GM12878 (cell line): ENCODE data around the gene CD3E. TPM values are rescaled to one million over a fixed set of nuclear protein-coding genes. Genes with fewer than 3 reads are reported as not detected.

Experiments used
- ATAC-seq: fragments of 200-7000 bp; cut with Tn5 transposase; 3 replicates; pipeline ENCODE4 v1.9.1; 2020; ENCODE audit warnings: mild to moderate bottlenecking, moderate library complexity
- BruUV-seq: library from RNA; stranded (reverse); fragments of 400-500 nt; replicated peaks from 2 replicates; lab custom pipeline; 2021; lab: Mats Ljungman, UMichigan
- CTCF ChIA-PET: fragments of 300-600 bp; sonication (Branson Sonifier 250); formaldehyde crosslinking; extraction: SDS; loops from one replicate; lab custom pipeline; 2021; ENCODE audit warnings: inconsistent platforms; lab: Yijun Ruan, JAX
- POLR2A ChIA-PET: fragments of 350-600 bp; formaldehyde crosslinking; extraction: SDS; loops from one replicate; lab custom pipeline; 2021; ENCODE audit warnings: inconsistent platforms; lab: Charles Lee
- RAD21 ChIA-PET: fragments of 300-600 bp; sonication (Branson Sonifier 250); formaldehyde crosslinking; loops from one replicate; lab custom pipeline; 2023; ENCODE audit warnings: antibody characterized with exemption; ENCODE audit not compliant: unreplicated experiment; lab: Charles Lee
- SMC1A ChIA-PET: fragments of 300-600 bp; sonication (Branson Sonifier 250); formaldehyde crosslinking; loops from one replicate; lab custom pipeline; 2023; ENCODE audit not compliant: unreplicated experiment, uncharacterized antibody; lab: Charles Lee
- DNase-seq: peaks from one replicate; pipeline ENCODE4 v3.0.0-alpha.2; 2011; ENCODE audit warnings: low read depth, low spot score
- FAIRE-seq: peaks from 3 replicates; lab custom pipeline; 2011; peaks lifted over from hg19 to GRCh38; lab: Jason Lieb, UNC
- H2AFZ ChIP-seq: 2 replicates; pipeline ENCODE4 v1.6.0; 2011; ENCODE audit warnings: low read depth, low read length, control low read depth; ENCODE audit not compliant: control insufficient read depth
- H3K27ac ChIP-seq: 2 replicates; pipeline ENCODE4 v1.5.1; 2011; ENCODE audit warnings: control low read depth; ENCODE audit not compliant: control insufficient read depth, insufficient read depth
- H3K27me3 ChIP-seq, 2 experiments: replicated peaks in 1 of 2; 2 replicates each; pipeline versions ENCODE4 v1.6.0 to v1.6.1; 2011; ENCODE audit warnings: low read length in 1 of 2; ENCODE audit not compliant: control insufficient read depth in 2 of 2, insufficient read depth in 2 of 2
- H3K36me3 ChIP-seq, 2 experiments: 2 replicates each; pipeline ENCODE4 v1.5.1; 2011; ENCODE audit warnings: low read length in 1 of 2; ENCODE audit not compliant: control insufficient read depth in 2 of 2, insufficient read depth in 2 of 2
- H3K4me1 ChIP-seq: 2 replicates; pipeline ENCODE4 v1.6.1; 2011; ENCODE audit warnings: mild to moderate bottlenecking, low read length, moderate library complexity, mixed read lengths; ENCODE audit not compliant: control insufficient read depth, insufficient read depth
- H3K4me2 ChIP-seq: 2 replicates; pipeline ENCODE4 v1.6.0; 2011; ENCODE audit warnings: control low read depth; ENCODE audit not compliant: control insufficient read depth, insufficient read depth
- H3K4me3 ChIP-seq: fragments of 200-600 bp; sonication (generic); 2 replicates; pipeline ENCODE4 v1.5.1; 2016
- H3K79me2 ChIP-seq: 2 replicates; pipeline ENCODE4 v1.6.0; 2011; ENCODE audit warnings: low read length; ENCODE audit not compliant: control insufficient read depth, insufficient read depth
- H3K9ac ChIP-seq: 2 replicates; pipeline ENCODE4 v1.8.0; 2011; ENCODE audit warnings: low read length, control low read depth, mixed read lengths; ENCODE audit not compliant: control insufficient read depth, insufficient read depth
- H3K9me3 ChIP-seq: replicated peaks from 3 replicates; pipeline ENCODE4 v1.5.1; 2011; ENCODE audit warnings: mild to moderate bottlenecking, low read length; ENCODE audit not compliant: control insufficient read depth, insufficient read depth
- H4K20me1 ChIP-seq: 2 replicates; pipeline ENCODE4 v1.6.0; 2011; ENCODE audit not compliant: control insufficient read depth, insufficient read depth
- ASH2L ChIP-seq: fragments of 300-600, 200-600 bp; sonication (generic); IDR thresholded peaks from 2 replicates; pipeline ENCODE4 v1.6.1; 2017; ENCODE audit warnings: low read depth, mild to moderate bottlenecking, borderline replicate concordance
- ATF3 ChIP-seq: IDR thresholded peaks from 2 replicates; pipeline ENCODE4 v1.6.1; 2011; ENCODE audit warnings: low read depth, mild to moderate bottlenecking, low read length, moderate library complexity, borderline replicate concordance; ENCODE audit errors: extremely low read depth
- CHD2 ChIP-seq: IDR thresholded peaks from 2 replicates; pipeline ENCODE4 v1.6.1; 2011; ENCODE audit warnings: low read depth, low read length, improper control_type of control experiment, borderline replicate concordance
- CREB1 ChIP-seq: IDR thresholded peaks from 2 replicates; pipeline ENCODE4 v1.6.1; 2012; ENCODE audit warnings: low read depth, mild to moderate bottlenecking, inconsistent platforms
- CTCF ChIP-seq, 3 experiments: IDR thresholded peaks in 2 of 3; conservative IDR thresholded peaks in 1 of 3; 2 replicates each; pipeline ENCODE4 v1.5.1; 2011; ENCODE audit warnings: low read depth in 3 of 3, low read length in 3 of 3, mild to moderate bottlenecking in 3 of 3, control low read depth in 2 of 3, moderate library complexity in 2 of 3, inconsistent platforms in 1 of 3, mixed read lengths in 1 of 3; ENCODE audit not compliant: control insufficient read depth in 2 of 3, insufficient read depth in 1 of 3; ENCODE audit errors: extremely low read depth in 1 of 3
- E4F1 ChIP-seq: fragments of 450-650 bp; IDR thresholded peaks from 2 replicates; pipeline ENCODE4 v1.6.1; 2018; ENCODE audit warnings: borderline replicate concordance, mild to moderate bottlenecking; ENCODE audit not compliant: partially characterized antibody
- EGR1 ChIP-seq, 2 experiments: IDR thresholded peaks; 1 replicate in 1 of 2; 2 replicates in 1 of 2; pipeline ENCODE4 v1.6.1; 2011 to 2012; ENCODE audit warnings: low read depth in 2 of 2, low read length in 2 of 2, borderline replicate concordance in 1 of 2, mild to moderate bottlenecking in 1 of 2, moderate library complexity in 1 of 2
- MAX ChIP-seq: IDR thresholded peaks from 2 replicates; pipeline ENCODE4 v1.6.1; 2012; ENCODE audit warnings: low read depth, low read length, improper control_type of control experiment
- NR2F1 ChIP-seq: fragments of 450-650 bp; conservative IDR thresholded peaks from 2 replicates; pipeline ENCODE4 v1.6.1; 2017; ENCODE audit warnings: mild to moderate bottlenecking
- RAD21 ChIP-seq: IDR thresholded peaks from 2 replicates; pipeline ENCODE4 v1.6.1; 2011; ENCODE audit warnings: mild to moderate bottlenecking, low read depth, low read length, moderate library complexity; ENCODE audit not compliant: insufficient read depth
- USF2 ChIP-seq: IDR thresholded peaks from 2 replicates; pipeline ENCODE4 v1.6.1; 2011; ENCODE audit warnings: low read depth, low read length, improper control_type of control experiment, borderline replicate concordance
- YY1 ChIP-seq: IDR thresholded peaks from 2 replicates; pipeline ENCODE4 v1.6.1; 2011; ENCODE audit warnings: low read depth, mild to moderate bottlenecking, low read length
- ZBTB4 ChIP-seq: fragments of 450-650 bp; formaldehyde crosslinking; IDR thresholded peaks from 2 replicates; pipeline ENCODE4 v1.4.0; 2022; ENCODE audit warnings: mild to moderate bottlenecking, moderate library complexity
- WGBS: methylation state at CpG from one replicate; pipeline ENCODE4 v1.1.6; 2016; ENCODE audit warnings: low lambda C conversion rate; ENCODE audit not compliant: insufficient replicate concordance, insufficient coverage; ENCODE audit errors: missing lambda C conversion rate; 5-methylcytosine and 5-hydroxymethylcytosine counted together
- in situ Hi-C: fragments of 300-500 bp; cut with MboI; formaldehyde crosslinking; loops from 9 replicates; pipeline ENCODE4 v1.14.3; 2018; ENCODE audit warnings: mixed read lengths
- intact Hi-C: fragments of 100-400 bp; cut with micrococcal nuclease; formaldehyde crosslinking; loops from one replicate; pipeline ENCODE4 v1.14.2; 2022; ENCODE audit not compliant: unreplicated experiment
- polyA plus RNA-seq, 11 experiments: library from polyadenylated mRNA; depleted of rRNA in 4 of 11; unstranded in 6 of 11; stranded (reverse) in 5 of 11; fragments of >200 nt; fragmentation: Nextera tagmentation in 4 of 11; fragmentation: Illumina TruSeq in 1 of 11; extraction: Ambion mirVana in 4 of 11; extraction: Trizol in 1 of 11; gene quantifications; 1 replicate in 1 of 11; 2 replicates in 10 of 11; pipeline versions ENCODE4 v1.2.1 to v1.2.3, GENCODE V29; 2011 to 2016; ENCODE audit warnings: inconsistent platforms in 2 of 11, missing spikeins in 2 of 11, low read depth in 1 of 11
- total RNA-seq, 4 experiments: library from RNA; depleted of rRNA in 3 of 4; stranded (reverse); fragments of >200 nt in 3 of 4; fragmentation: Illumina TruSeq in 1 of 4; extraction: Trizol in 1 of 4; gene quantifications; 2 replicates each; pipeline versions ENCODE4 v1.2.1 to v1.2.3, GENCODE V29; 2013 to 2021

CD3E gene
- total and polyA plus RNA-seq, 10 of the 15 experiments (the other 5 are each of a cell fraction or from before 2014, with no cell fraction given), result 0.10 to 17.3 (median 3.8) TPM

- H3K4me2 ChIP-seq, result no peak overlapping the region
- in situ Hi-C loops, result loop anchor here (5.0 kb wide), 1 partner anchor 94 kb away; no protein-coding TSS in a partner anchor
- BruUV-seq, result no TSS peak
- no peak for TF ChIP-seq E4F1
- peak; percentile 77 for TF ChIP-seq NR2F1
- TF ChIP-seq ZBTB4 (CRISPR knock-in tag), result no peak
- no peak for TF ChIP-seq EGR1 (IDR thresholded peaks at IDR 0.05; ENCODE audit: borderline replicate concordance in 1 of 2, low read depth in 2 of 2, low read length in 2 of 2)
- peak; percentile 32; the same call in 1 of the 2 replicates for TF ChIP-seq YY1
- TF ChIP-seq ASH2L, result no peak
- no peak for TF ChIP-seq USF2
- TF ChIP-seq ATF3, result no peak
- no peak for TF ChIP-seq CHD2
- no peak for TF ChIP-seq MAX
- TF ChIP-seq CREB1, result no peak
- peak; percentile 80 for TF ChIP-seq RAD21
- peak; percentile 47 to 70 (median 49); a peak in 4 of 6 replicates for TF ChIP-seq CTCF (IDR thresholded peaks at IDR 0.05 in 2 of 3, conservative IDR thresholded peaks at IDR 0.05 in 1 of 3; ENCODE audit: control insufficient read depth in 2 of 3, extremely low read depth in 1 of 3, insufficient read depth in 1 of 3, low read depth in 3 of 3, low read length in 3 of 3)
Measured at GRCh38 chr11:118290923-118291322, 13.6 kb upstream of the CD3E start.

More at GRCh38 chr11:118290923-118291322, 13.6 kb upstream of the CD3E start:
- intact Hi-C loops, result loop anchor here (1.0 to 10.0 kb wide), 3 partner anchors 93 to 284 kb away; partner anchors contain the start of gene ARCN1
- H3K27ac ChIP-seq, result no peak overlapping the region
- no peaks in the 10 kb centered on the region; a peak in 2 of 4 replicates for H3K27me3 ChIP-seq
- SMC1A ChIA-PET, result interaction anchor here (0.8 to 7.0 kb wide), 19 partner anchors 10 to 134 kb away, joined by 3 to 77 read pairs (median 3); no protein-coding TSS in a partner anchor
- RAD21 ChIA-PET, result interaction anchor here (0.7 to 5.9 kb wide), 5 partner anchors 57 to 147 kb away, joined by 3 to 71 read pairs (median 6); no protein-coding TSS in a partner anchor
- CTCF ChIA-PET, result interaction anchor here (0.6 to 4.7 kb wide), 19 partner anchors 9 to 483 kb away, joined by 3 to 31 read pairs (median 6); no protein-coding TSS in a partner anchor
- H3K36me3 ChIP-seq, result no peaks in the 10 kb centered on the region
- POLR2A ChIA-PET, result no interaction called here
- ATAC-seq, result peak; percentile 86
- H2AFZ ChIP-seq, result no peak overlapping the region; the same call in 1 of the 2 replicates
- no peak for DNase-seq
- H3K9me3 ChIP-seq, result no peaks in the 10 kb centered on the region
- H4K20me1 ChIP-seq, result no peaks in the 10 kb centered on the region
- no peak overlapping the region for H3K4me3 ChIP-seq
- H3K4me1 ChIP-seq, result no peaks in the 10 kb centered on the region
- H3K9ac ChIP-seq, result no peak overlapping the region
- FAIRE-seq, result peak; percentile 7
- no peaks in the 10 kb centered on the region for H3K79me2 ChIP-seq
- WGBS, result 24% methylated on average over 9 of the region's 9 CpGs
